ENCODE results near the gene SORCS2. TPM values are rescaled to one million over a fixed set of nuclear protein-coding genes. Genes with fewer than 3 reads are reported as not detected.

Gene SORCS2
- total RNA-seq, 1 donor from 2014 or later: 29.5 TPM

- Mint-ChIP-seq H3K36me3 (ENCODE audit: unreplicated experiment) (no peaks in the 10 kb centered on the region), H3K9me3 (ENCODE audit: unreplicated experiment) (peaks cover 9% of the 10 kb centered on the region), H3K4me1 (ENCODE audit: low read depth, unreplicated experiment) (peaks cover 31% of the 10 kb centered on the region), H3K4me3 (ENCODE audit: unreplicated experiment) (no peak overlapping the region), H3K27me3 (ENCODE audit: unreplicated experiment) (peaks cover 13% of the 10 kb centered on the region), H3K27ac (ENCODE audit: unreplicated experiment) (no peak overlapping the region)
- no peak for TF ChIP-seq CTCF (IDR thresholded peaks at IDR 0.05; ENCODE audit: partially characterized antibody, unreplicated experiment)
- no peak for DNase-seq
Measured at GRCh38 chr4:7531640-7531994, 339.3 kb downstream of the SORCS2 start.

- DNase-seq: no peak
- peaks cover 13% of the 10 kb centered on the region for H3K27me3 Mint-ChIP-seq (ENCODE audit: unreplicated experiment)
- no peaks in the 10 kb centered on the region for H3K36me3 Mint-ChIP-seq (ENCODE audit: unreplicated experiment)
- no peak overlapping the region for H3K4me3 Mint-ChIP-seq (ENCODE audit: unreplicated experiment)
- H3K27ac Mint-ChIP-seq (ENCODE audit: unreplicated experiment): no peak overlapping the region
- peaks cover 8% of the 10 kb centered on the region for H3K9me3 Mint-ChIP-seq (ENCODE audit: unreplicated experiment)
- no peak for TF ChIP-seq CTCF (IDR thresholded peaks at IDR 0.05; ENCODE audit: partially characterized antibody, unreplicated experiment)
- peaks cover 31% of the 10 kb centered on the region for H3K4me1 Mint-ChIP-seq (ENCODE audit: low read depth, unreplicated experiment)
Measured at GRCh38 chr4:7532043-7532442, 339.7 kb downstream of the SORCS2 start.

- H3K9me3 Mint-ChIP-seq (ENCODE audit: unreplicated experiment): peaks cover 8% of the 10 kb centered on the region
- no peak for TF ChIP-seq CTCF (IDR thresholded peaks at IDR 0.05; ENCODE audit: partially characterized antibody, unreplicated experiment)
- no peaks in the 10 kb centered on the region for H3K36me3 Mint-ChIP-seq (ENCODE audit: unreplicated experiment)
- no peak overlapping the region for H3K27ac Mint-ChIP-seq (ENCODE audit: unreplicated experiment)
- H3K27me3 Mint-ChIP-seq (ENCODE audit: unreplicated experiment): peaks cover 13% of the 10 kb centered on the region
- H3K4me1 Mint-ChIP-seq (ENCODE audit: low read depth, unreplicated experiment): peaks cover 25% of the 10 kb centered on the region
- H3K4me3 Mint-ChIP-seq (ENCODE audit: unreplicated experiment): no peak overlapping the region
- DNase-seq: no peak
Measured at GRCh38 chr4:7533267-7533666, 340.9 kb downstream of the SORCS2 start.

GRCh38 chr4:7535094-7535493 lies 342.8 kb downstream of the SORCS2 start:
- Mint-ChIP-seq H3K36me3 (ENCODE audit: unreplicated experiment) (no peaks in the 10 kb centered on the region), H3K4me3 (ENCODE audit: unreplicated experiment) (no peak overlapping the region), H3K9me3 (ENCODE audit: unreplicated experiment) (peaks cover 2% of the 10 kb centered on the region), H3K4me1 (ENCODE audit: low read depth, unreplicated experiment) (peaks cover 12% of the 10 kb centered on the region), H3K27me3 (ENCODE audit: unreplicated experiment) (peaks cover 6% of the 10 kb centered on the region), H3K27ac (ENCODE audit: unreplicated experiment) (no peak overlapping the region)
- DNase-seq: no peak
- no peak for TF ChIP-seq CTCF (IDR thresholded peaks at IDR 0.05; ENCODE audit: partially characterized antibody, unreplicated experiment)

- peaks cover 2% of the 10 kb centered on the region for H3K9me3 Mint-ChIP-seq (ENCODE audit: unreplicated experiment)
- H3K27me3 Mint-ChIP-seq (ENCODE audit: unreplicated experiment): peaks cover 6% of the 10 kb centered on the region
- H3K4me3 Mint-ChIP-seq (ENCODE audit: unreplicated experiment): no peak overlapping the region
- no peak overlapping the region for H3K27ac Mint-ChIP-seq (ENCODE audit: unreplicated experiment)
- no peak for TF ChIP-seq CTCF (IDR thresholded peaks at IDR 0.05; ENCODE audit: partially characterized antibody, unreplicated experiment)
- H3K36me3 Mint-ChIP-seq (ENCODE audit: unreplicated experiment): no peaks in the 10 kb centered on the region
- peaks cover 8% of the 10 kb centered on the region for H3K4me1 Mint-ChIP-seq (ENCODE audit: low read depth, unreplicated experiment)
- no peak for DNase-seq
Measured at GRCh38 chr4:7535619-7536018, 343.3 kb downstream of the SORCS2 start.
